AG09319 (cell line): Measurements from ENCODE around the gene OXTR.

ENCODE experiments used
- DNase-seq: peaks from one replicate; pipeline ENCODE4 v3.0.0-alpha.2; 2010; ENCODE audit warnings: low read depth; ENCODE audit errors: extremely low read depth
- TF ChIP-seq, protein P1 (sequence below): IDR thresholded peaks from 2 replicates; pipeline ENCODE4 v1.5.1; 2011; ENCODE audit warnings: low read depth, mild to moderate bottlenecking, inconsistent platforms, low read length, moderate library complexity

OXTR gene

DNA sequence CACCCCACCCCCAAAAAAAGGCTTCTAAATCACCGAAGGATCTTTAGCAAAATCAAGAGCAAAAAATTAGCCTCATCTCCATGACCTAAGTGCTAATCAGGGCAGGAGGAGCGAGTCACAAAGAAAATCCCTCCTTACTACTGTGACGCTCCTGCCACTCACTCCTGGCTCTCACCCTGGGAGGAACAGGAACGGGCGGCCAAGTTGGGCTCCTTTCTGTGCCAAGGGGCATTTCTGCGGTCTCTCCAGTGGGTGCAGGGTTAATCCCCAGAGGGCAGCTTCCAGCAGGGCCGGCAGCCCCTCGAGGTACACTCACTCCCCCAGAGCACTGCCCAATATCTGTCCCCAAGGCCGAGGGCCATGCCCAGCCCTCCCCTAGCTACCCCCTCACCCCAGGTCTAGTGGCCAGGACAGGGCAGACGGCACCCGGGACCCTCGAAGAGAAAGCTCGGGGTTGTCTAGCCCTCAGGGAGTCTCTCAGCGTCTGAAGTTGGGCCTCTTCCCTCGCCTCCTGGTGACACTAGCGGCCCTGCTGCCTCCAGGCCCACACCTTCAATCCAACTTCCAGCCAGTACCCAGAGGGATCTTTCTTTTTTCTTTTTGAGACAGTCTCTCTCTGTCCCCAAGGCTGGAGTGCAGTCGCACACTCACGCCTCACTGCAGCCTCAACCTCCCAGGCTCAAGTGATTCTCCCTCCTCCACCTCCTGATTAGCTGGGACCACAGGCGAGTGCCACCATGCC is 35.1 kb downstream of the OXTR start:
- DNase-seq, result no peak
- TF ChIP-seq, protein P1, sequence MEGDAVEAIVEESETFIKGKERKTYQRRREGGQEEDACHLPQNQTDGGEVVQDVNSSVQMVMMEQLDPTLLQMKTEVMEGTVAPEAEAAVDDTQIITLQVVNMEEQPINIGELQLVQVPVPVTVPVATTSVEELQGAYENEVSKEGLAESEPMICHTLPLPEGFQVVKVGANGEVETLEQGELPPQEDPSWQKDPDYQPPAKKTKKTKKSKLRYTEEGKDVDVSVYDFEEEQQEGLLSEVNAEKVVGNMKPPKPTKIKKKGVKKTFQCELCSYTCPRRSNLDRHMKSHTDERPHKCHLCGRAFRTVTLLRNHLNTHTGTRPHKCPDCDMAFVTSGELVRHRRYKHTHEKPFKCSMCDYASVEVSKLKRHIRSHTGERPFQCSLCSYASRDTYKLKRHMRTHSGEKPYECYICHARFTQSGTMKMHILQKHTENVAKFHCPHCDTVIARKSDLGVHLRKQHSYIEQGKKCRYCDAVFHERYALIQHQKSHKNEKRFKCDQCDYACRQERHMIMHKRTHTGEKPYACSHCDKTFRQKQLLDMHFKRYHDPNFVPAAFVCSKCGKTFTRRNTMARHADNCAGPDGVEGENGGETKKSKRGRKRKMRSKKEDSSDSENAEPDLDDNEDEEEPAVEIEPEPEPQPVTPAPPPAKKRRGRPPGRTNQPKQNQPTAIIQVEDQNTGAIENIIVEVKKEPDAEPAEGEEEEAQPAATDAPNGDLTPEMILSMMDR, result no peak

- DNase-seq, result no peak
Measured at GRCh38 chr3:8733332-8734094, 35.9 kb downstream of the OXTR start, which contains the start of gene CAV3. TSS of gene CAV3 (plus strand) at chr3:8733802. CDS start at chr3:8733877, 75 bp downstream.

DNA sequence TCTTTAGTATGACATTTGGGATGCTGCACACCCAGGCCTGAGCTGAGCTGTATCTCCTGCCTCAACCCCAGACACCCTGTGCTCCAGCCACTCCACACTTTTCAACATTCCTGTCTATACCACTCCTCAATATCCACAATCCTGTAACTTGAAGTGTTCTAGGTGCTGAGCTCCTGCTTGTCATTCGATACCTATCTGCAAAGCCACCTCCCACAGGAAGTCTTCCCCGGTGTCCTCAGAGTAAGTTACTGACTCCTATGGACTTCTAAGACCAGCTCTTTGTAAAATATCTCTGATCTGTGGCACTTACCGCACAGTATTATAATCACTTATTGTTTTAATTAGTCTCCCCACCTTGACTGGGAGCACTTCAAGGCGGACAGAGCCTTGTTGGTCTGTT is 37.0 kb downstream of the OXTR start:
- DNase-seq, result no peak
- TF ChIP-seq, protein P1, result no peak

More at GRCh38 chr3:8733332-8734094, 35.9 kb downstream of the OXTR start, which contains the start of gene CAV3:
- TF ChIP-seq, protein P1, result no peak

- TF ChIP-seq, protein P1, result no peak
- DNase-seq, result no peak
Measured at GRCh38 chr3:8730656-8731055, 38.8 kb downstream of the OXTR start.

DNA sequence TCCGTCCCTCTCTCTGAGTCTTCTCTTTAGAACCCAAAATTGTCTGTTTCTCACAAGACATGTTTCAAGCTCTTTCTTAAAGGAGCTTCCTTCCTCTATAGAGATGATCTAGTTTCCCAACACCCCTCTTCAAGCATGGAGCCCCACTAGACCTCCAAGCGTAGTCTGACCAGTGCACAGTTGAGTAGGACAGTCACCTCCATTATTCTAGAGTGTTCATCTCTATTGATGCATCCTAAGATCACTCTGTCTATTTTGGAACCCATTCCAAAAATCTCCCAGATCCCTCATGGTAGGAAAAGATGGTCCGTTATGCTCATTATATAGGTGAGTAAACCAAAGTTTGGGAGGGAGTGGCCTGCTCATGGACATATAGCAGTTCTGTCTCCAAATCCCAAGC is 39.9 kb downstream of the OXTR start:
- TF ChIP-seq, protein P1, result no peak
- no peak for DNase-seq

- no peak for DNase-seq
- TF ChIP-seq, protein P1, result no peak
Measured at GRCh38 chr3:8727605-8728512, 41.6 kb downstream of the OXTR start.
